ENCODE results near the gene ASTL.

- TF ChIP-seq, protein P1, sequence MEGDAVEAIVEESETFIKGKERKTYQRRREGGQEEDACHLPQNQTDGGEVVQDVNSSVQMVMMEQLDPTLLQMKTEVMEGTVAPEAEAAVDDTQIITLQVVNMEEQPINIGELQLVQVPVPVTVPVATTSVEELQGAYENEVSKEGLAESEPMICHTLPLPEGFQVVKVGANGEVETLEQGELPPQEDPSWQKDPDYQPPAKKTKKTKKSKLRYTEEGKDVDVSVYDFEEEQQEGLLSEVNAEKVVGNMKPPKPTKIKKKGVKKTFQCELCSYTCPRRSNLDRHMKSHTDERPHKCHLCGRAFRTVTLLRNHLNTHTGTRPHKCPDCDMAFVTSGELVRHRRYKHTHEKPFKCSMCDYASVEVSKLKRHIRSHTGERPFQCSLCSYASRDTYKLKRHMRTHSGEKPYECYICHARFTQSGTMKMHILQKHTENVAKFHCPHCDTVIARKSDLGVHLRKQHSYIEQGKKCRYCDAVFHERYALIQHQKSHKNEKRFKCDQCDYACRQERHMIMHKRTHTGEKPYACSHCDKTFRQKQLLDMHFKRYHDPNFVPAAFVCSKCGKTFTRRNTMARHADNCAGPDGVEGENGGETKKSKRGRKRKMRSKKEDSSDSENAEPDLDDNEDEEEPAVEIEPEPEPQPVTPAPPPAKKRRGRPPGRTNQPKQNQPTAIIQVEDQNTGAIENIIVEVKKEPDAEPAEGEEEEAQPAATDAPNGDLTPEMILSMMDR (conservative IDR thresholded peaks at IDR 0.05): no peak
- no peak for TF ChIP-seq ZFX (IDR thresholded peaks at IDR 0.05)
These were observed 34.4 kb downstream of the ASTL start for GRCh38 chr2:96103761-96104486.
